HCT116 (cell line): ENCODE results near the gene WLS. TPM values are rescaled to one million over a fixed set of nuclear protein-coding genes. Genes with fewer than 3 reads are reported as not detected.

Source experiments
- ATAC-seq: fragments of 200-7000 bp; cut with Tn5 transposase; 2 replicates; pipeline ENCODE4 v1.9.1; 2020; ENCODE audit warnings: mild to moderate bottlenecking, moderate library complexity
- Bru-seq: library from RNA; stranded (reverse); fragments of 400-500 nt; gene quantifications from one replicate; lab custom pipeline; 2021; lab: Mats Ljungman, UMichigan
- BruChase-seq, 2 experiments: library from RNA; stranded (reverse); fragments of 400-500 nt; gene quantifications; one replicate each; lab custom pipeline; 2021; lab: Mats Ljungman, UMichigan
- BruUV-seq: library from RNA; stranded (reverse); fragments of 400-500 nt; replicated peaks from 2 replicates; lab custom pipeline; 2021; lab: Mats Ljungman, UMichigan
- CTCF ChIA-PET: fragments of 300-600 bp; sonication (Branson Sonifier 250); formaldehyde crosslinking; loops from one replicate; lab custom pipeline; 2021; ENCODE audit warnings: antibody characterized with exemption; lab: Charles Lee
- POLR2A ChIA-PET: fragments of 300-600, 350-600 bp; sonication (Branson Sonifier 250); formaldehyde crosslinking; loops from one replicate; lab custom pipeline; 2021; ENCODE audit warnings: antibody characterized with exemption; lab: Charles Lee
- RAD21 ChIA-PET, 2 experiments: fragments of 300-600 bp; sonication (Branson Sonifier 250); formaldehyde crosslinking; loops; one replicate each; lab custom pipeline; 2023; ENCODE audit warnings: low total read pairs in 2 of 2; ENCODE audit not compliant: uncharacterized antibody in 2 of 2, unreplicated experiment in 2 of 2, low non-redundant PET in 1 of 2; lab: Charles Lee
- DNase-seq: peaks from one replicate; pipeline ENCODE4 v3.0.0-alpha.2; 2010; ENCODE audit warnings: low read depth, low spot score
- H2AFZ ChIP-seq: fragments of 200-600 bp; shearing (Covaris generic), sonication (generic); 2 replicates; pipeline ENCODE4 v1.6.1; 2017; ENCODE audit warnings: low read depth, mixed run types, mixed read lengths, antibody characterized with exemption, low read length; ENCODE audit not compliant: poor library complexity, severe bottlenecking
- H3K27ac ChIP-seq: 2 replicates; pipeline ENCODE4 v1.5.1; 2012; ENCODE audit warnings: low read depth, low read length
- H3K27me3 ChIP-seq: fragments of 200-600 bp; sonication (generic); 2 replicates; pipeline ENCODE4 v1.6.1; 2016; ENCODE audit warnings: mixed run types, low read length, mixed read lengths; ENCODE audit not compliant: insufficient read depth
- H3K36me3 ChIP-seq, 2 experiments: fragments of 200-500 bp in 1 of 2; fragments of 200-600 bp in 1 of 2; sonication (Bioruptor generic) in 1 of 2; sonication (generic) in 1 of 2; 2 replicates each; pipeline versions ENCODE4 v1.5.1 to v1.6.1; 2014 to 2016; ENCODE audit warnings: low read length in 2 of 2, inconsistent platforms in 1 of 2, mixed read lengths in 1 of 2, mixed run types in 1 of 2; ENCODE audit not compliant: insufficient read depth in 2 of 2, control insufficient read depth in 1 of 2
- H3K4me1 ChIP-seq, 2 experiments: fragments of 200-600 bp in 1 of 2; sonication (generic) in 1 of 2; 2 replicates each; pipeline versions ENCODE4 v1.5.1 to v1.6.1; 2012 to 2017; ENCODE audit warnings: low read length in 2 of 2, inconsistent platforms in 1 of 2, mild to moderate bottlenecking in 1 of 2, mixed read lengths in 1 of 2, mixed run types in 1 of 2, moderate library complexity in 1 of 2; ENCODE audit not compliant: insufficient read depth in 2 of 2, control insufficient read depth in 1 of 2
- H3K4me2 ChIP-seq: fragments of 200-600 bp; sonication (generic); 2 replicates; pipeline ENCODE4 v1.6.1; 2017; ENCODE audit warnings: mixed run types, low read length, mixed read lengths
- H3K4me3 ChIP-seq, 2 experiments: fragments of 200-600 bp in 1 of 2; sonication (generic) in 1 of 2; replicated peaks in 1 of 2; 2 replicates each; pipeline ENCODE4 v1.5.1; 2011 to 2016; ENCODE audit warnings: low read length in 2 of 2, control low read depth in 1 of 2, low read depth in 1 of 2, mild to moderate bottlenecking in 1 of 2, mixed read lengths in 1 of 2, mixed run types in 1 of 2
- H3K79me2 ChIP-seq: fragments of 200-600 bp; sonication (generic); 2 replicates; pipeline ENCODE4 v1.6.1; 2017; ENCODE audit warnings: mild to moderate bottlenecking, mixed run types, low read length, moderate library complexity, mixed read lengths; ENCODE audit not compliant: insufficient read depth
- H3K9ac ChIP-seq: fragments of 200-600 bp; sonication (generic); 2 replicates; pipeline ENCODE4 v1.6.1; 2016; ENCODE audit warnings: low read length, mixed read lengths
- H3K9me2 ChIP-seq: fragments of 200-600 bp; sonication (generic), shearing (Covaris generic); 2 replicates; pipeline ENCODE4 v1.6.1; 2017; ENCODE audit warnings: mixed run types, mild to moderate bottlenecking, moderate library complexity; ENCODE audit not compliant: insufficient read depth
- H3K9me3 ChIP-seq, 2 experiments: fragments of 200-500 bp in 1 of 2; fragments of 200-600 bp in 1 of 2; sonication (Bioruptor generic) in 1 of 2; sonication (generic) in 1 of 2; 2 replicates each; pipeline ENCODE4 v1.6.1; 2014 to 2017; ENCODE audit warnings: low read length in 2 of 2, mixed read lengths in 2 of 2, inconsistent platforms in 1 of 2, low read depth in 1 of 2, mild to moderate bottlenecking in 1 of 2, mixed run types in 1 of 2, moderate library complexity in 1 of 2; ENCODE audit not compliant: control insufficient read depth in 1 of 2, insufficient read depth in 1 of 2
- H4K20me1 ChIP-seq: fragments of 200-600 bp; sonication (generic), shearing (Covaris generic); 2 replicates; pipeline ENCODE4 v1.6.1; 2017; ENCODE audit warnings: mixed run types, mild to moderate bottlenecking, moderate library complexity; ENCODE audit not compliant: insufficient read depth
- ATF3 ChIP-seq: IDR thresholded peaks from 2 replicates; pipeline ENCODE4 v1.6.1; 2012
- EGR1 ChIP-seq: IDR thresholded peaks from 2 replicates; pipeline ENCODE4 v1.6.1; 2012; ENCODE audit warnings: low read depth
- EZH2phosphoT487 ChIP-seq: fragments of 200-600 bp; IDR thresholded peaks from 2 replicates; pipeline ENCODE4 v1.6.1; 2018; ENCODE audit warnings: antibody characterized with exemption, borderline replicate concordance
- POLR2A ChIP-seq: IDR thresholded peaks from 2 replicates; pipeline ENCODE4 v1.7.0; 2011; ENCODE audit warnings: borderline replicate concordance; ENCODE audit not compliant: insufficient read depth, insufficient read length; ENCODE audit errors: extremely low read depth
- POLR2AphosphoS5 ChIP-seq: IDR thresholded peaks from 2 replicates; pipeline ENCODE4 v1.6.1; 2011; ENCODE audit warnings: mild to moderate bottlenecking, low read depth, low read length, moderate library complexity
- REST ChIP-seq: IDR thresholded peaks from 2 replicates; pipeline ENCODE4 v1.6.1; 2012; ENCODE audit warnings: low read depth
- SIN3A ChIP-seq: IDR thresholded peaks from 2 replicates; pipeline ENCODE4 v1.6.1; 2012; ENCODE audit warnings: low read depth
- SP1 ChIP-seq: IDR thresholded peaks from 2 replicates; pipeline ENCODE4 v1.6.1; 2012; ENCODE audit warnings: low read depth
- SRF ChIP-seq: IDR thresholded peaks from 2 replicates; pipeline ENCODE4 v1.6.1; 2012; ENCODE audit warnings: low read depth
- TCF7L2 ChIP-seq: IDR thresholded peaks from 2 replicates; pipeline ENCODE4 v1.7.0; 2011; ENCODE audit warnings: borderline replicate concordance, inconsistent platforms; ENCODE audit not compliant: insufficient read depth, insufficient read length; ENCODE audit errors: extremely low read depth
- ZFX ChIP-seq: fragments of 450-650 bp; IDR thresholded peaks from 2 replicates; pipeline ENCODE4 v1.6.1; 2017
- intact Hi-C: fragments of 100-400 bp; cut with micrococcal nuclease; formaldehyde crosslinking; loops from 2 replicates; pipeline ENCODE4 v1.10.0; 2022
- long read RNA-seq: library from polyadenylated mRNA; unstranded; transcript quantifications from one replicate; pipeline ENCODE4 v2.0.0, GENCODE V29; 2021; ENCODE audit not compliant: unreplicated experiment
- polyA plus RNA-seq: library from polyadenylated mRNA; unstranded; fragments of >200 nt; gene quantifications from 2 replicates; pipeline ENCODE4 v1.2.1, GENCODE V29; 2012; ENCODE audit warnings: missing spikeins
- total RNA-seq: library from RNA; stranded (reverse); gene quantifications from one replicate; pipeline ENCODE4 v1.2.1, GENCODE V29; 2021; ENCODE audit not compliant: unreplicated experiment
- TF ChIP-seq, protein P1 (sequence below): IDR thresholded peaks from 2 replicates; pipeline ENCODE4 v1.6.1; 2011; ENCODE audit warnings: mild to moderate bottlenecking, low read length, moderate library complexity; ENCODE audit not compliant: insufficient replicate concordance; ENCODE audit errors: extremely low read depth
- TF ChIP-seq, protein P2 (sequence below), 3 experiments: fragments of 200-600 bp in 1 of 3; sonication (generic) in 1 of 3; IDR thresholded peaks in 2 of 3; conservative IDR thresholded peaks in 1 of 3; 2 replicates each; pipeline ENCODE4 v1.5.1; 2012 to 2017; ENCODE audit warnings: low read depth in 2 of 3, low read length in 2 of 3, antibody characterized with exemption in 1 of 3, borderline replicate concordance in 1 of 3, control low read depth in 1 of 3, mild to moderate bottlenecking in 1 of 3, mixed read lengths in 1 of 3, mixed run types in 1 of 3, moderate library complexity in 1 of 3; ENCODE audit not compliant: insufficient read depth in 1 of 3
- TF ChIP-seq, protein P3 (sequence below): IDR thresholded peaks from 2 replicates; pipeline ENCODE4 v1.6.1; 2012

WLS gene
- total RNA-seq (38.0 TPM), Bru-seq, nascent RNA (percentile 62 among the genes with signal in this experiment), BruChase-seq, experiment 1, labeled RNA remaining after a 6-hour chase (percentile 59 among the genes with signal in this experiment), BruChase-seq, experiment 2, labeled RNA remaining after a 2-hour chase (percentile 61 among the genes with signal in this experiment)
- 33.8 and 41.7 TPM in 2 replicates for polyA plus RNA-seq
- long read RNA-seq, transcript WLS-201 (12 exons, 2,748 nt) = major isoform, 16 of 31 reads
- long read RNA-seq, partial matches to known transcripts = 3 of 31 reads
- long read RNA-seq, other reads (novel, unspliced or antisense) = 12 of 31 reads

- Histone ChIP-seq H3K4me2 (peak within 1 kb of the TSS; percentile 96), H4K20me1 (no peaks in the 10 kb centered on the region), H3K4me1 (peaks cover 7 to 11% of the 10 kb centered on the region in 2 experiments; a peak in 3 of 4 replicates), H2AFZ (peak within 1 kb of the TSS; percentile 95), H3K4me3 (peak within 1 kb of the TSS; percentile 78 to 85), H3K9me3 (no peaks in the 10 kb centered on the region), H3K79me2 (peaks cover 11% of the 10 kb centered on the region; the same call in 1 of the 2 replicates), H3K27ac (peak within 1 kb of the TSS; percentile 37), H3K9ac (peak within 1 kb of the TSS; percentile 74), H3K27me3 (no peaks in the 10 kb centered on the region), H3K9me2 (no peaks in the 10 kb centered on the region), H3K36me3 (no peaks in the 10 kb centered on the region)
- ATAC-seq (peak; percentile 89), DNase-seq (peak; percentile 38)
- BruUV-seq = no TSS peak
- intact Hi-C loops = loop anchor here (2.0 kb wide), 1 partner anchor 36 kb away; no protein-coding TSS in a partner anchor
- ChIA-PET RAD21 (interaction anchor here in 1 of 2 experiments (0.5 kb wide), 1 partner anchor 236 kb away, joined by 3 read pairs; no protein-coding TSS in a partner anchor), CTCF (interaction anchor here (1.1 to 1.5 kb wide), 4 partner anchors 8 to 112 kb away, joined by 3 to 5 read pairs (median 4); no protein-coding TSS in a partner anchor), POLR2A (interaction anchor here (0.6 to 1.2 kb wide), 3 partner anchors 11 to 106 kb away, joined by 3 to 7 read pairs (median 5); no protein-coding TSS in a partner anchor)
- TF ChIP-seq, protein P1, sequence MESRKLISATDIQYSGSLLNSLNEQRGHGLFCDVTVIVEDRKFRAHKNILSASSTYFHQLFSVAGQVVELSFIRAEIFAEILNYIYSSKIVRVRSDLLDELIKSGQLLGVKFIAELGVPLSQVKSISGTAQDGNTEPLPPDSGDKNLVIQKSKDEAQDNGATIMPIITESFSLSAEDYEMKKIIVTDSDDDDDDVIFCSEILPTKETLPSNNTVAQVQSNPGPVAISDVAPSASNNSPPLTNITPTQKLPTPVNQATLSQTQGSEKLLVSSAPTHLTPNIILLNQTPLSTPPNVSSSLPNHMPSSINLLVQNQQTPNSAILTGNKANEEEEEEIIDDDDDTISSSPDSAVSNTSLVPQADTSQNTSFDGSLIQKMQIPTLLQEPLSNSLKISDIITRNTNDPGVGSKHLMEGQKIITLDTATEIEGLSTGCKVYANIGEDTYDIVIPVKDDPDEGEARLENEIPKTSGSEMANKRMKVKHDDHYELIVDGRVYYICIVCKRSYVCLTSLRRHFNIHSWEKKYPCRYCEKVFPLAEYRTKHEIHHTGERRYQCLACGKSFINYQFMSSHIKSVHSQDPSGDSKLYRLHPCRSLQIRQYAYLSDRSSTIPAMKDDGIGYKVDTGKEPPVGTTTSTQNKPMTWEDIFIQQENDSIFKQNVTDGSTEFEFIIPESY = no peak
- TF ChIP-seq EGR1 (no peak), ZFX (no peak), SP1 (0 out of 2 replicates have a peak, but pooled peaks have one; percentile 12), ATF3 (no peak), SRF (no peak), POLR2A (peak; percentile 81), POLR2AphosphoS5 (peak; percentile 91), EZH2phosphoT487 (no peak), TCF7L2 (peak; percentile 67), SIN3A (peak; percentile 59; the same call in 1 of the 2 replicates), REST (no peak)
- TF ChIP-seq, protein P2, sequence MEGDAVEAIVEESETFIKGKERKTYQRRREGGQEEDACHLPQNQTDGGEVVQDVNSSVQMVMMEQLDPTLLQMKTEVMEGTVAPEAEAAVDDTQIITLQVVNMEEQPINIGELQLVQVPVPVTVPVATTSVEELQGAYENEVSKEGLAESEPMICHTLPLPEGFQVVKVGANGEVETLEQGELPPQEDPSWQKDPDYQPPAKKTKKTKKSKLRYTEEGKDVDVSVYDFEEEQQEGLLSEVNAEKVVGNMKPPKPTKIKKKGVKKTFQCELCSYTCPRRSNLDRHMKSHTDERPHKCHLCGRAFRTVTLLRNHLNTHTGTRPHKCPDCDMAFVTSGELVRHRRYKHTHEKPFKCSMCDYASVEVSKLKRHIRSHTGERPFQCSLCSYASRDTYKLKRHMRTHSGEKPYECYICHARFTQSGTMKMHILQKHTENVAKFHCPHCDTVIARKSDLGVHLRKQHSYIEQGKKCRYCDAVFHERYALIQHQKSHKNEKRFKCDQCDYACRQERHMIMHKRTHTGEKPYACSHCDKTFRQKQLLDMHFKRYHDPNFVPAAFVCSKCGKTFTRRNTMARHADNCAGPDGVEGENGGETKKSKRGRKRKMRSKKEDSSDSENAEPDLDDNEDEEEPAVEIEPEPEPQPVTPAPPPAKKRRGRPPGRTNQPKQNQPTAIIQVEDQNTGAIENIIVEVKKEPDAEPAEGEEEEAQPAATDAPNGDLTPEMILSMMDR (IDR thresholded peaks at IDR 0.05 in 2 of 3, conservative IDR thresholded peaks at IDR 0.05 in 1 of 3; ENCODE audit: borderline replicate concordance in 1 of 3, insufficient read depth in 1 of 3, low read depth in 2 of 3, low read length in 2 of 3) = peak in 1 of 3 experiments; percentile 6; a peak in 1 of 6 replicates
- TF ChIP-seq, protein P3, sequence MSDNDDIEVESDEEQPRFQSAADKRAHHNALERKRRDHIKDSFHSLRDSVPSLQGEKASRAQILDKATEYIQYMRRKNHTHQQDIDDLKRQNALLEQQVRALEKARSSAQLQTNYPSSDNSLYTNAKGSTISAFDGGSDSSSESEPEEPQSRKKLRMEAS = peak; percentile 43
These were observed at the start of gene WLS for GRCh38 chr1:68232289-68233148. Gene WLS, minus strand, starts transcription at chr1:68232523. Its CDS starts 224 bp downstream, at chr1:68232299.
